ENCODE data around the gene METTL24.
"Not testable (repeated sequence)": the region's sequence is repeated elsewhere in the genome, so short reads cannot be mapped to it uniquely, and the experiment has no call there.

Gene METTL24

GRCh38 chr6:110315869-110316398, 42.2 kb downstream of the METTL24 start:
- no peak for DNase-seq

GRCh38 chr6:110315207-110315868, 42.8 kb downstream of the METTL24 start:
- no peak for DNase-seq

- no peak for DNase-seq
These were observed 47.2 kb downstream of the METTL24 start for GRCh38 chr6:110310861-110311446.

GRCh38 chr6:110309432-110309831, 48.7 kb downstream of the METTL24 start:
- DNase-seq, result not testable (repeated sequence)

GRCh38 chr6:110307368-110307767, 50.8 kb downstream of the METTL24 start:
- DNase-seq, result no peak

GRCh38 chr6:110305832-110306231, 52.3 kb downstream of the METTL24 start:
- not testable (repeated sequence) for DNase-seq

- not testable (repeated sequence) for DNase-seq
These were observed 54.5 kb downstream of the METTL24 start for GRCh38 chr6:110303692-110304091.

GRCh38 chr6:110298916-110299315, 59.2 kb downstream of the METTL24 start:
- no peak for DNase-seq

- DNase-seq, result no peak
These were observed 59.7 kb downstream of the METTL24 start for GRCh38 chr6:110298411-110298810.

- no peak for DNase-seq
These were observed 61.7 kb downstream of the METTL24 start for GRCh38 chr6:110296241-110297025.

- no peak for DNase-seq
These were observed 62.5 kb downstream of the METTL24 start for GRCh38 chr6:110295451-110296165.

GRCh38 chr6:110287462-110288341, 70.4 kb downstream of the METTL24 start:
- no peak for DNase-seq

- DNase-seq, result peak in 1 of 51 donors; percentile 58
These were observed 72.7 kb downstream of the METTL24 start for GRCh38 chr6:110285306-110286060.

GRCh38 chr6:110284855-110285254, 73.3 kb downstream of the METTL24 start:
- DNase-seq, result peak in 1 of 51 donors; percentile 58

- DNase-seq, result no peak
These were observed 74.5 kb downstream of the METTL24 start for GRCh38 chr6:110283657-110284056.

GRCh38 chr6:110282412-110282811, 75.7 kb downstream of the METTL24 start:
- no peak for DNase-seq

- DNase-seq, result no peak
These were observed 81.0 kb downstream of the METTL24 start for GRCh38 chr6:110277100-110277665.

GRCh38 chr6:110272781-110273180, 85.4 kb downstream of the METTL24 start:
- DNase-seq, result not testable (repeated sequence)

GRCh38 chr6:110271732-110272022, 86.5 kb downstream of the METTL24 start:
- DNase-seq, result no peak

- DNase-seq, result no peak
These were observed 88.0 kb downstream of the METTL24 start for GRCh38 chr6:110270165-110270564.

Data from hypothalamus (tissue), 51 donors.